SK-N-SH treated with all-trans-retinoic acid at 6 μM for 48 hours (cell line): ENCODE data around the gene HDAC10.

ENCODE experiments used
- CREB5 ChIP-seq: fragments of 250-450 bp; sonication (Bioruptor Pico); IDR thresholded peaks from 2 replicates; pipeline ENCODE4 v1.5.1; 2020; ENCODE audit warnings: low read depth, mild to moderate bottlenecking, moderate library complexity
- ZC3H10 ChIP-seq: fragments of 250-450 bp; sonication (Bioruptor Pico); IDR thresholded peaks from 2 replicates; pipeline ENCODE4 v1.5.1; 2021; ENCODE audit warnings: mild to moderate bottlenecking, moderate library complexity

GRCh38 chr22:50247748-50248147, 3.3 kb downstream of the HDAC10 start:
- TF ChIP-seq CREB5 (CRISPR knock-in tag): no peak
- no peak for TF ChIP-seq ZC3H10 (CRISPR knock-in tag)
